ENCODE results near the gene EVC.

GRCh38 chr4:5701971-5702370 is 9.0 kb upstream of the EVC start:
- TF ChIP-seq CTCF (IDR thresholded peaks at IDR 0.05) (no peak), POLR2A (IDR thresholded peaks at IDR 0.05) (no peak), EP300 (IDR thresholded peaks at IDR 0.05) (no peak)

Data from tibial nerve (tissue), 4 donors.